ENCODE results near the gene SLC39A7.

Gene SLC39A7

GRCh38 chr6:33175436-33176069, 25.1 kb upstream of the SLC39A7 start:
- no peaks in the 10 kb centered on the region for H3K9me3 Mint-ChIP-seq
- H3K27ac Mint-ChIP-seq, result no peak overlapping the region
- H3K36me3 Mint-ChIP-seq (ENCODE audit: low read depth), result no peaks in the 10 kb centered on the region
- H3K4me1 Mint-ChIP-seq (ENCODE audit: low read depth), result no peaks in the 10 kb centered on the region
- H3K27me3 Mint-ChIP-seq (ENCODE audit: low read depth), result peaks cover 5% of the 10 kb centered on the region
- H3K4me3 Mint-ChIP-seq, result no peak overlapping the region

- H3K36me3 Mint-ChIP-seq (ENCODE audit: low read depth), result no peaks in the 10 kb centered on the region
Measured at GRCh38 chr6:33176906-33177305, 23.8 kb upstream of the SLC39A7 start.

GRCh38 chr6:33177552-33178446, 22.9 kb upstream of the SLC39A7 start:
- Mint-ChIP-seq H3K9me3 (peaks cover 2% of the 10 kb centered on the region), H3K27ac (no peak overlapping the region), H3K27me3 (ENCODE audit: low read depth) (peaks cover 5% of the 10 kb centered on the region), H3K36me3 (ENCODE audit: low read depth) (peaks cover 3% of the 10 kb centered on the region), H3K4me3 (no peak overlapping the region), H3K4me1 (ENCODE audit: low read depth) (peaks cover 2% of the 10 kb centered on the region)

More at GRCh38 chr6:33176906-33177305, 23.8 kb upstream of the SLC39A7 start:
- H3K9me3 Mint-ChIP-seq, result no peaks in the 10 kb centered on the region
- no peak overlapping the region for H3K27ac Mint-ChIP-seq
- no peaks in the 10 kb centered on the region for H3K4me1 Mint-ChIP-seq (ENCODE audit: low read depth)
- H3K4me3 Mint-ChIP-seq, result no peak overlapping the region
- peaks cover 5% of the 10 kb centered on the region for H3K27me3 Mint-ChIP-seq (ENCODE audit: low read depth)

- Mint-ChIP-seq H3K4me1 (ENCODE audit: low read depth) (peaks cover 13% of the 10 kb centered on the region), H3K36me3 (ENCODE audit: low read depth) (peaks cover 13% of the 10 kb centered on the region), H3K27ac (no peak overlapping the region), H3K4me3 (no peak overlapping the region), H3K27me3 (ENCODE audit: low read depth) (peaks cover 5% of the 10 kb centered on the region), H3K9me3 (peaks cover 13% of the 10 kb centered on the region)
Measured at GRCh38 chr6:33178755-33179475, 21.8 kb upstream of the SLC39A7 start.

- Mint-ChIP-seq H3K4me3 (no peak overlapping the region), H3K9me3 (peaks cover 19% of the 10 kb centered on the region), H3K36me3 (ENCODE audit: low read depth) (peaks cover 13% of the 10 kb centered on the region), H3K27me3 (ENCODE audit: low read depth) (no peaks in the 10 kb centered on the region), H3K27ac (no peak overlapping the region), H3K4me1 (ENCODE audit: low read depth) (peaks cover 15% of the 10 kb centered on the region)
Measured at GRCh38 chr6:33181141-33181540, 19.5 kb upstream of the SLC39A7 start.

GRCh38 chr6:33183071-33183683, 17.5 kb upstream of the SLC39A7 start:
- peak overlapping the region; percentile 88 for H3K27ac Mint-ChIP-seq
- peaks cover 19% of the 10 kb centered on the region for H3K9me3 Mint-ChIP-seq
- H3K4me3 Mint-ChIP-seq, result peak overlapping the region; percentile 18
- H3K27me3 Mint-ChIP-seq (ENCODE audit: low read depth), result peaks cover 16% of the 10 kb centered on the region
- peaks cover 13% of the 10 kb centered on the region for H3K36me3 Mint-ChIP-seq (ENCODE audit: low read depth)
- peaks cover 15% of the 10 kb centered on the region for H3K4me1 Mint-ChIP-seq (ENCODE audit: low read depth)

- Mint-ChIP-seq H3K9me3 (peaks cover 19% of the 10 kb centered on the region), H3K36me3 (ENCODE audit: low read depth) (peaks cover 13% of the 10 kb centered on the region), H3K4me3 (no peak overlapping the region), H3K27me3 (ENCODE audit: low read depth) (peaks cover 31% of the 10 kb centered on the region), H3K4me1 (ENCODE audit: low read depth) (peaks cover 15% of the 10 kb centered on the region), H3K27ac (peak overlapping the region; percentile 15)
Measured at GRCh38 chr6:33185190-33185589, 15.5 kb upstream of the SLC39A7 start.

GRCh38 chr6:33185654-33186187, 14.9 kb upstream of the SLC39A7 start:
- Mint-ChIP-seq H3K27me3 (ENCODE audit: low read depth) (peaks cover 35% of the 10 kb centered on the region), H3K9me3 (peaks cover 19% of the 10 kb centered on the region), H3K4me1 (ENCODE audit: low read depth) (peaks cover 15% of the 10 kb centered on the region)

GRCh38 chr6:33187809-33188208, 12.9 kb upstream of the SLC39A7 start:
- Mint-ChIP-seq H3K36me3 (ENCODE audit: low read depth) (peaks cover 12% of the 10 kb centered on the region), H3K27ac (no peak overlapping the region), H3K9me3 (peaks cover 16% of the 10 kb centered on the region), H3K4me1 (ENCODE audit: low read depth) (peaks cover 17% of the 10 kb centered on the region), H3K4me3 (no peak overlapping the region), H3K27me3 (ENCODE audit: low read depth) (peaks cover 53% of the 10 kb centered on the region)

More at GRCh38 chr6:33185654-33186187, 14.9 kb upstream of the SLC39A7 start:
- Mint-ChIP-seq H3K4me3 (no peak overlapping the region), H3K36me3 (ENCODE audit: low read depth) (peaks cover 13% of the 10 kb centered on the region), H3K27ac (no peak overlapping the region)

GRCh38 chr6:33189164-33189563, 11.5 kb upstream of the SLC39A7 start:
- H3K4me1 Mint-ChIP-seq (ENCODE audit: low read depth), result peaks cover 10% of the 10 kb centered on the region
- peaks cover 5% of the 10 kb centered on the region for H3K9me3 Mint-ChIP-seq
- H3K27me3 Mint-ChIP-seq (ENCODE audit: low read depth), result peaks cover 63% of the 10 kb centered on the region
- peaks cover 8% of the 10 kb centered on the region for H3K36me3 Mint-ChIP-seq (ENCODE audit: low read depth)
- no peak overlapping the region for H3K4me3 Mint-ChIP-seq
- H3K27ac Mint-ChIP-seq, result no peak overlapping the region

- Mint-ChIP-seq H3K27ac (no peak overlapping the region), H3K36me3 (ENCODE audit: low read depth) (peaks cover 14% of the 10 kb centered on the region), H3K9me3 (no peaks in the 10 kb centered on the region), H3K4me3 (no peak overlapping the region), H3K27me3 (ENCODE audit: low read depth) (peaks cover 63% of the 10 kb centered on the region), H3K4me1 (ENCODE audit: low read depth) (peaks cover 10% of the 10 kb centered on the region)
Measured at GRCh38 chr6:33189625-33190448, 10.8 kb upstream of the SLC39A7 start.

- H3K4me3 Mint-ChIP-seq, result no peak overlapping the region
- H3K27ac Mint-ChIP-seq, result no peak overlapping the region
- peaks cover 63% of the 10 kb centered on the region for H3K27me3 Mint-ChIP-seq (ENCODE audit: low read depth)
- peaks cover 10% of the 10 kb centered on the region for H3K4me1 Mint-ChIP-seq (ENCODE audit: low read depth)
- no peaks in the 10 kb centered on the region for H3K9me3 Mint-ChIP-seq
- H3K36me3 Mint-ChIP-seq (ENCODE audit: low read depth), result peaks cover 21% of the 10 kb centered on the region
Measured at GRCh38 chr6:33190504-33191107, 10.1 kb upstream of the SLC39A7 start.

All from T-helper 1 cell treated with Interleukin-12 subunit alpha and Interleukin-12 subunit beta and Interleukin-4 antibody, amounts not matched to agents 30 μg/mL and 1 μg/mL, for 36 hours (primary cell).